ENCODE data around the gene KRTAP9-9.
"Not testable (repeated sequence)": the region's sequence is repeated elsewhere in the genome, so short reads cannot be mapped to it uniquely, and the experiment has no call there.

The KRTAP9-9 gene

DNA sequence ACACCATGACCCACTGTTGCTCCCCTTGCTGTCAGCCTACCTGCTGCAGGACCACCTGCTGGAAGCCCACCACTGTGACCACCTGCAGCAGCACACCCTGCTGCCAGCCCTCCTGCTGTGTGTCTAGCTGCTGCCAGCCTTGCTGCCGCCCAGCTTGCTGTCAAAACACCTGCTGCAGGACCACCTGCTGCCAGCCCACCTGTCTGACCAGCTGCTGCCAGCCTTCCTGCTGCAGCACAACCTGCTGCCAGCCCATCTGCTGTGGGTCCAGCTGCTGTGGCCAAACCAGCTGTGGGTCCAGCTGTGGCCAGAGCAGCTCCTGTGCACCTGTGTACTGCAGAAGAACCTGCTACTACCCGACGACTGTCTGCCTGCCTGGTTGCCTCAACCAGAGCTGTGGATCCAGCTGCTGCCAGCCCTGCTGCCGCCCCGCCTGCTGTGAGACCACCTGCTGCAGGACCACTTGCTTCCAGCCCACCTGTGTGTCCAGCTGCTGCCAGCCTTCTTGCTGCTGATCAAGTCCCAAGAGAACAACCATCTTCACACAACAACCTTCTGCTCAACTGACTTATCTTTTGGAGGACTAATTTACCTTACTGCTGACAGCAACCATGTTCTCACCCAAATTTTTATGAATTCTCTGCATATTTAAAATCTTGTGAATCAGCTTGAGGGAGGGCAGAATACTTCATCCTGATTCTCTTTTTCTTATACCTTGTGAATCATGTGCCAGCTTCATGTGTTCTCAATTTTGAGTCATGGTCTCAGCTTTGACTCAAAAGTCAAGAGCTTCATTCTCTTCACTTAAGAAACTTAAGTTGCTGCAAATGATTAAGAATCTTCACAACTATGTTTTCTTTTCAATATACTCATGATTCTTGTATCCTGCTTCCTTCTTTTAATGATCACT lies at the start of gene KRTAP9-9:
Gene KRTAP9-9, plus strand, starts transcription at position 4 of the 910 bp plus-strand sequence.
- not testable (repeated sequence) for DNase-seq

DNA sequence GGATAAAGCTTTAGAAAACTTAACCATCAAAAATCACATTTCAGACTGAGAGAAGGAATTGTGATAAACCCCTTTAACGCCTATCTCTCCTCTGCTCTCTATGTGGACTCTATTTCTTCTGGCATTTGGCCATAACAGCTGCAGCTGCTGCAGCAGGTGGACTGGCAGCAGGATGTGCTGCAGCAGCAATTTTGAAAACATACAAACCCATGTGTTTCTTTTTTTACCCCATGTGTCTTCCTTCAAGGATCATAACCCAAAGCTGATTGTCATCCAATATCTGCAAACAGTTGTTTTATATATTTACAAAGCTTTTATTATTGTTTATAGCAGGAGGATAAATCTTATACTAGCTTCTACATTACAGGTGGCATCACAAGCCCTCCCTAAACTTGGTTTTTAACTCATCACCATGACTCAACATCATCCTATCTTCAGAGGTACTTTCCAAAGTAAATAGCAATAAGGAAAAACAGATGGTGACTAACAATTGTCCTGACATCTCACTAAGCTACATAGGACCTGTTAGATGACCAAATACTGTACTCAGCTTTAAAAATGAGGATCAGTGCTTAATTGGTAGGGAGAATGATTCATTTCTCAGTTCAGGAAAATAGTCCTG lies 43.2 kb upstream of the KRTAP9-9 start:
- peak; percentile 62 for DNase-seq

DNA sequence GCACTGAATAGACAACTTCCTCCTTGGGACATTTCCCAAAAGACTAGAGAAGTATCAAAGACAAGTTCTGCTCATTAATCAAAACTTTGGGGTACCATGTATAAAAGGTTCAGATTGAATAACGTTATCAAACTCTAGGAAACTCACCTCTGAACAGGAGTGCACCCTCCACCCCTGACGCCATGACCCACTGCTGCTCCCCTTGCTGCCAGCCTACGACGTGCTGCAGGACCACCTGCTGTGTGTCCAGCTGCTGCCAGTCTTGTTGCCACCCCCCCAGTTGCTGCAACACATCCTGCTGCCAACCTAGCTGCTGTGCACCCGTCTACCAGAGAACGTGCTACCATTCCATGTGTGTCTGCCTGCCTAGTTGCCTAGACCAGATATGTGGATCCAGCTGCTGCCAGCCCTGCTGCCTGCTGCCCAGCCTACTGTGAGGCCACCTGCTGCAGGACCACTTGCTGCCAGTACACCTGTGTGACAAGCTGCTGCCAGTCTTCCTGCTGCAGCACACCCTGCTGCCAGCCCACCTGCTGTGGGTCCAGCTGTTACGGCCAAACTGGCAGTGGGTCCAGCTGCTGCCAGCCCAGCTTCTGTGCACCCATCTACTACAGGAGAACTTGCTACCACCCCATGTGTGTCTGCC lies 42.5 kb upstream of the KRTAP9-9 start:
- no peak for DNase-seq

DNA sequence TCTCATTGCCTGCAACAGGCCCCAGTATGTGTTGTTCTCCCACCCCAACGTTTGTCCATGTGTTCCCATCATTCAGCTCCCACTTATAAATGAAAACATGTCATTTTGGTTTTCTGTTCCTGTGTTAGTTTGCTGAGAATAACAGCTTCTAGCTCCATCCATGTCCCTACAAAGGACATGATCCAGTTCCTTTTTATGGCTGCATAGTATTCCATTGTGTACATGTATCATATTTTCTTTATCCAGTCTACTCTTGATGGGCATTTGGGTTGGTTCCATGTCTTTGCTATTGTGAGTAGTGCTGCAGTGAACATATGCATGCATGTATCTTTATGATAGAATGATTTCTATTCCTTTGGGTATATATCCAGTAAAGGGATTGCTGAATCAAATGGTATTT lies 39.5 kb upstream of the KRTAP9-9 start:
- DNase-seq, result no peak

DNA sequence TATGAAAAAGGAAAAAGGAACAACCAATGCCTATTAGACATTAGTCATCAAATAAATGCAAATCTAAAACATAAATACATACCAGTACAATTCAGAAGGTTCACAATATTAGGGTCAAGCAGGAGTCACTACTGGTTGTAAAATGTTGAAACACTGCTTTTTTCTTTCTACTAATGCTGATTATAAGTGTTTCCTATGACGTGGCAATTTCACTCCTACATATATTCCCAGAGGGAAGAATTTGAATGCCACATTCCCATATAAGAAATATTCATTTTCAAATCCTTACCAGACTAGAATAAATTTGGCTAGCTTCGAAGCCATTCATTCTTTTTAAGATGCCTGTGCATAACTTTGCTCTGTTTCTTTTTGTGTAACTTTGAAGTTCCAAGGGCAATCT lies 31.4 kb upstream of the KRTAP9-9 start:
- no peak for DNase-seq

DNA sequence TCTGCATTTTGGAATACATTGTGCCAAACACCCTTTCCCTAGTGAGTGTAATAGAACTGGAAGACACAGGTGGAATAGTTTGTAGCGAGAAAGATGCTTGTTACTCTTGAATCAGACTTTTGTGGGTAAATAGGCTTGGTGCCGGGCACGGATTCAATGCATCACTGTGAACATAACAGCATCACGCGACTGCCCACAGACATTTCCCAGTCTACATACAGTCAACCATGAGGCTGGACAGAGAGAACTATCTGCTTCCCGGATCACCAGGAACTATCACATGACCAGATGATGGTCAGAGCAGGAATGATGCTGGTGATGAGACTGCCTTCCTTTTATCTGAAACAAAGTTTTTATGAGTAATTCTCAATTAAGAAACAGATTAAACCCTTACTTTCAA lies 29.1 kb upstream of the KRTAP9-9 start:
- DNase-seq, result no peak

DNA sequence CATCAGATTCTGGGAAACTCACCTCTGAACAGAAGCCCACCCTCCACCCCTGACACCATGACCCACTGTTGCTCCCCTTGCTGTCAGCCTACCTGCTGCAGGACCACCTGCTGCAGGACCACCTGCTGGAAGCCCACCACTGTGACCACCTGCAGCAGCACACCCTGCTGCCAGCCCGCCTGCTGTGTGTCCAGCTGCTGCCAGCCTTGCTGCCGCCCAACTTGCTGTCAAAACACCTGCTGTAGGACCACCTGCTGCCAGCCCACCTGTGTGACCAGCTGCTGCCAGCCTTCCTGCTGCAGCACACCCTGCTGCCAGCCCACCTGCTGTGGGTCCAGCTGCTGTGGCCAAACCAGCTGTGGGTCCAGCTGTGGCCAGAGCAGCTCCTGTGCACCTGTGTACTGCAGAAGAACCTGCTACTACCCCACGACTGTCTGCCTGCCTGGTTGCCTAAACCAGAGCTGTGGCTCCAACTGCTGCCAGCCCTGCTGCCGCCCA lies 28.5 kb upstream of the KRTAP9-9 start, which contains the start of gene KRTAP9-2:
Gene KRTAP9-2, plus strand, starts transcription at position 51 of the 498 bp plus-strand sequence. Its CDS starts 7 bp downstream, at position 58.
- not testable (repeated sequence) for DNase-seq

DNA sequence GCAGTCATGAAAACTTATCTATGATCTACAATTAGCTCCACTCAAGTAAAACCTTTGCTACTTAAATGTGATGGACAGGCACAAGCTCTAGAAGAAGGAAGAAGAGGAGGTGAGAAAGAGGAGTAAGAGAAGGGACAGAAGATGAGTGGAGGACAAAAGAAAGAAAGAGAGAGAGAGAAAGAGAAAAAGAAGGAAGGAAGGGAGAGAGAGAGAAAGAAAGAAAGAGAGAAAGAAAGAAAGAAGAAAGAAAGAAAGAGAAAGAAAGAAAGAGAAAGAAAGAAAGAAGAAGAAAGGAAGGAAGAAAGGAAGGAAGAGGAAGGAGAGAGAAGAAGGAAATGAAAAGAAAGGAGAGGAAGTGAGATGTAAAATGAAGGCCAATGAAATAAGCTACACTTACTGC lies 25.1 kb upstream of the KRTAP9-9 start:
- no peak for DNase-seq

DNA sequence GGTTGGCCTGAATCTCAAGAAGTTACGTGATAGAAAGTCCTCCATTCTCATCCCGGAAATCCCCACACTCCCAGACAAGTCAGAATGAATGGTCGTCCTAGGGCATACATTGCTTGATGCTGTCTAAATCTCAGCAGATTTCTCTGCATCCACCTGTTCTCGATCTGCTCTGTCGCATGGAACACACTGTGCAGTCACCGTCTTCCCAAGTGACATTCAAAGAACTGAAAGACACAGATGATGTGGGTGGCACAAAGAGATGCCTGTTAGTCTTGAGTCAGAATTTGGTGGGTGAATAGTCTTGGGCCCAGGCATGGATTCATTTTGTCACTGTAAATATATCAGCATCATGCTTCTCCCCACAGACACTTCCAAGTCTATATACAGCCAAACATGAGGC lies 23.5 kb upstream of the KRTAP9-9 start:
- no peak for DNase-seq

DNA sequence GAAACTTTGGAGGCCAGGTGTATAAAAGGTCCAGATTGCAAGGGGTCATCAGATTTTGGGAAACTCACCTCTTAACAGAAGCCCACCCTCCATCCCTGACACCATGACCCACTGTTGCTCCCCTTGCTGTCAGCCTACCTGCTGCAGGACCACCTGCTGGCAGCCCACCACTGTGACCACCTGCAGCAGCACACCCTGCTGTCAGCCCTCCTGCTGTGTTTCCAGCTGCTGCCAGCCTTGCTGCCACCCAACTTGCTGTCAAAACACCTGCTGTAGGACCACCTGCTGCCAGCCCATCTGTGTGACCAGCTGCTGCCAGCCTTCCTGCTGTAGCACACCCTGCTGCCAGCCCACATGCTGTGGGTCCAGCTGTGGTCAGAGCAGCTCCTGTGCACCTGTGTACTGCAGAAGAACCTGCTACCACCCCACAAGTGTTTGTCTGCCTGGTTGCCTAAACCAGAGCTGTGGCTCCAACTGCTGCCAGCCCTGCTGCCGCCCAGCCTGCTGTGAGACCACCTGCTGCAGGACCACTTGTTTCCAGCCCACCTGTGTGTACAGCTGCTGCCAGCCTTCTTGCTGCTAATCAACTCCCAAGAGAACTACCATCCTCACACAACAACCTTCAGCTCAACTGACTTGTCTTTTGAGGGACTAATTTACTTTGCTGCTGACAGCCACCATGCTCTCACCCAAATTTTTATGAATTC lies 22.6 kb upstream of the KRTAP9-9 start, which contains the start of gene KRTAP9-3:
Gene KRTAP9-3, plus strand, starts transcription at position 51 of the 707 bp plus-strand sequence. Its CDS starts 53 bp downstream, at position 104.
- not testable (repeated sequence) for DNase-seq

DNA sequence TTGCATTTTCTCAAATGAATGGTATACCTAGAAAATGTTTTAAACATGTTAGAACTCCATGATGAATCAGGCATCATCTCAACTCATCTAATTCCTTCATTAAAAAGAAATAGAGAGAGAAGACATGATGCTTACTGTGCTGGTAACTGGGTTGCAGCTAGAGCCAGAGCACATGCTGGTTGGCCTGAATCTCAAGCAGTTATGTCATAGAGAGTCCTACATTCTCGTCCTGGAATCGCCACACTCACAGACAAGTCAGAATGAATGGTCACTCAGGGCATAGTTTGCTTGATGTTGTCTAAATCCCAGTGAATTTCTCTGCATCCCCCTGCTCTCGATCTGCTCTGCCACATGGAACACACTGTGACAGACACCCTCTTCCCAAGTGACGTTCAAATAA lies 18.1 kb upstream of the KRTAP9-9 start:
- not testable (repeated sequence) for DNase-seq

DNA sequence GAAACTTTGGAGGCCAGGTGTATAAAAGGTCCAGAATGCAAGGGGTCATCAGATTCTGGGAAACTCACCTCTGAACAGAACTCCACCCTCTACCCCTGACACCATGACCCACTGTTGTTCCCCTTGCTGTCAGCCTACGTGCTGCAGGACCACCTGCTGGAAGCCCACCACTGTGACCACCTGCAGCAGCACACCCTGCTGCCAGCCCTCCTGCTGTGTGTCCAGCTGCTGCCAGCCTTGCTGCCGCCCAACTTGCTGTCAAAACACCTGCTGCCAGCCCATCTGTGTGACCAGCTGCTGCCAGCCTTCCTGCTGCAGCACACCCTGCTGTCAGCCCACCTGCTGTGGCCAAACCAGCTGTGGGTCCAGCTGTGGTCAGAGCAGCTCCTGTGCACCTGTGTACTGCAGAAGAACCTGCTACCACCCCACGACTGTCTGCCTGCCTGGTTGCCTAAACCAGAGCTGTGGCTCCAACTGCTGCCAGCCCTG lies 17.2 kb upstream of the KRTAP9-9 start, which contains the start of gene KRTAP9-8:
Gene KRTAP9-8, plus strand, starts transcription at position 51 of the 489 bp plus-strand sequence. Its CDS starts 53 bp downstream, at position 104.
- DNase-seq, result not testable (repeated sequence)

DNA sequence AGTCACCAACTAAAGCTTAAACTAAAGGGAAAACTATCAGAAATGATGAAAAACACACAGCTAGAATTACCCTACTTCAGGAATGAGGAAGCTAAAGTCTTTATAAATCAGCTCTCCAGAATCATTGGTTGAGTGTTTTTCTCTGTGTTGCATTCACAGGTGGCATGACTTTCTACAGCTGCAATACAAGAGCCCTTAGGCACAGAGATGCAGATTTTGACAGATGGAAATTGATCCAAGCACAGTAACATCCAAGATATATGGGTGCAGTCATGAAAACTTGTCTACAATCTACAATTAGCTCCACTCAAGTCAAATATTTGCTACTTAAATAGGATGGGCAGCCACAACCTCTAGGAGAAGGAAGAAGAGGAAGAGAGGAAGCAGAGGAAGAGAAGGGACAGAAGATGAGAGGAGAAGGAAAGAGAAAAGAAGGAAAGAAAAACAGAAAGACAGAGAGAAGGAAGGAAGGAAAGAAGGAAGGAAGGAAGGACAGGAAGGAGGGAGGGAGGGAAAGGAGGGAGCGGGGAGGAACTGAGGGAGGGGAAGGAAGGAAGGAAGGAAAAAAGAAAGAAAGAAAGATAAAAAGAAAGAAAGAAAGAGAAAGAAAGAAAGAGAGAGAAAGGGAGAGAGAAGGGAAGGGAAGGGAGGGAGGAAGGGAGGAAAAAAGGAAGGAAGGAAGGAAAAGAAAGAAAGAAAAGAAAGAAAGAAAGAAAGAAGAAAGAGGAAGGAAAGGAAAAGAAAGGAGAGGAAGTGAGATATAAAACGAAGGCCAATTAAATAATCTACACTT lies 8.0 kb upstream of the KRTAP9-9 start:
- DNase-seq, result not testable (repeated sequence)

DNA sequence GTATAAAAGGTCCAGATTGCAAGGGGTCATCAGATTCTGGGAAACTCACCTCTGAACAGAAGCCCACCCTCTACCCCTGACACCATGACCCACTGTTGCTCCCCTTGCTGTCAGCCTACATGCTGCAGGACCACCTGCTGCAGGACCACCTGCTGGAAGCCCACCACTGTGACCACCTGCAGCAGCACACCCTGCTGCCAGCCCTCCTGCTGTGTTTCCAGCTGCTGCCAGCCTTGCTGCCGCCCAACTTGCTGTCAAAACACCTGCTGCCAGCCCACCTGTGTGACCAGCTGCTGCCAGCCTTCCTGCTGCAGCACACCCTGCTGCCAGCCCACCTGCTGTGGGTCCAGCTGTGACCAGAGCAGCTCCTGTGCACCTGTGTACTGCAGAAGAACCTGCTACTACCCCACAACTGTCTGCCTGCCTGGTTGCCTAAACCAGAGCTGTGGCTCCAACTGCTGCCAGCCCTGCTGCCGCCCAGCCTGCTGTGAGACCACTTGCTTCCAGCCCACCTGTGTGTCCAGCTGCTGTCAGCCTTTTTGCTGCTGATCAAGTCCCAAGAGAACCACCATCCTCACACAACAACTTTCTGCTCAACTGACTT lies 5.4 kb upstream of the KRTAP9-9 start, which contains the start of gene KRTAP9-4:
Gene KRTAP9-4, plus strand, starts transcription at position 51 of the 604 bp plus-strand sequence. Its CDS starts 34 bp downstream, at position 85.
- DNase-seq, result not testable (repeated sequence)

DNA sequence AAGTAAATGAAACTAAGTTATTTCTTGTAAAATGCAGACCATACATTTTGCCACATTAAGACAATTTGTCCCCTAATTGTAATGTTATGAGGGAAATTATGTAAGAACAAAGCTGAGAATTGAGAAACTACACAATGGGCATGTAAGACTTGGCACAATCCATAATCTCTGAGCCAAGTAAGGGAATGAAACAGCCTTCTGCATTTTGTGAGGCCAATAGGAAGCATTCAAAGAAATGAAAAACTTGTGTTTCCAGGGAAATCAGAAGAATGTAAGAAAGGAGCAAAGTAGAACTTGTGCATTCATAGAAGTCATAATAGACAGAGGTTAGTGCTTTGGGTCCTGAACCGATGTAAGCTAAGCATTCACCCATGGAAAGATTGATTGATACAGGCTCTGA lies 3.9 kb upstream of the KRTAP9-9 start:
- DNase-seq, result no peak

DNA sequence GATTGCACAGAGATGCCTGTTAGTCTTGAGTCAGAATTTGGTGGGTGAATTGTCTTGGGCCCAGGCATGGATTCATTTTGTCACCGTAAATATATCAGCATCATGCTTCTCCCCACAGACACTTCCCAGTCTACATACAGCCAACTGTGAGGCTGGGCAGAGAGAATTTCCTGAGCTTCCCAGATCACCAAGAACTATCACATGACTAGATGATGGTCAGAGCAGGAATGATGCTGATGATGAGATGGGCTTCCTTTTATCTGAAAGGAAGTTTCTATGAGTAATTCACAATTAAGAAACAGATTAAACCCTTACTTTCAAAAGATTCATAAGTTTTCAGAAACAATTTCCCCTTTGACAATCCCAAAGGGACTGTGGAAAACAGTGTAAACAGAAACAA lies 323 bp upstream of the KRTAP9-9 start:
- DNase-seq, result no peak

DNA sequence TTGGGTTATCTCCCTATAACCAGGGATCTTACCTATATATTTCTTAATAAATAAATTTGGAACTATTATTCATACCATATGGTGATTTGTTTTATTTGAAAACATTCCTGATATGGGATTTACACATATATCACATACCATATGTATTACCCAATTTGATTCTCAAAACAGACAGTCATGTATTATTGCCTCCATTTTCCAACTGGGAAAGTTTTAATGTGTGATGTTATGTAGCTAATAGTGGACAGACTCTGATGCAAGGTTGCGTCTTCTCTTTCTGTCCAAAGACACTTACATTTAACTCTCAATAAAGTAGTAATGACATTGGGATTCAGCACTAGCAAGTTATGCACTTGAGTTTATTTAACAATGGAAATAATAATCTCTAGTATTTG lies 1.1 kb downstream of the KRTAP9-9 start:
- DNase-seq, result no peak

DNA sequence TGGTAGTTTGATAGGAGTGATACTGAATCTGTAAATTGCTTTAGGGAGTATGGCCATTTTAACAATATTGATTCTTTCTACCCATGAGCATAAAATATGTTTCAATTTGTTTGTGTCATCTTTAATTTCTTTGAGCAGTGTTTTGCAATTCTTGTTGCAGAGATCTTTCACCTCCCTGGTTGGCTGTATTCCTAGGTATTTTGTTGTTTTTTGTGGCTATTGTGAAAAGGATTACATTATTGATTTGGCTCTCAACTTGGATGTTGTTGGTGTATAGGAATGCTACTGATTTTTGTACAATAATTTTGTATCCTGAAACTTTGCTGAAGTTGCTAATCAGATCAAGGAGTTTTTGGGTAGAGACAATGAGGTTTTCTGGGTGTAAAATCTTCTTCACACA lies 3.2 kb downstream of the KRTAP9-9 start:
- no peak for DNase-seq

DNA sequence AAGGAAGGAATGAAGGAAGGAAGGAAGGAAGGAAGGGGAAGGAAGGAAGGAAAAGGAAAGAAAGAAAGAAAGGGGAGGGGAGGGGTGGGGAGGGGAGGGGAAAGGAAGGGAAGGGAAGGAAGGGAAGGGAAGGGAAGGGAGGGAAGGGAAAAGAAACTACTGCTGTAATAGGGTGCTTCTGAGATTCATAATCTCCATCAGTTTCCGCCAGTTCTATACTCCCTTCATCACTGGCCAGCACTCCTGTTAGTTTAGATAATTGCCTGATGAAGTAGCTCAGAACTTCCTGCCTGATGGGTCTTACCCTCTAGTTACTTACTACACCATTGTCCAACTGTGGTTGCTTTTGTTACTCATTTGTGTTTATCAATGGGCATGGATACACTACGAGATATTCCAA lies 8.0 kb downstream of the KRTAP9-9 start:
- no peak for DNase-seq

DNA sequence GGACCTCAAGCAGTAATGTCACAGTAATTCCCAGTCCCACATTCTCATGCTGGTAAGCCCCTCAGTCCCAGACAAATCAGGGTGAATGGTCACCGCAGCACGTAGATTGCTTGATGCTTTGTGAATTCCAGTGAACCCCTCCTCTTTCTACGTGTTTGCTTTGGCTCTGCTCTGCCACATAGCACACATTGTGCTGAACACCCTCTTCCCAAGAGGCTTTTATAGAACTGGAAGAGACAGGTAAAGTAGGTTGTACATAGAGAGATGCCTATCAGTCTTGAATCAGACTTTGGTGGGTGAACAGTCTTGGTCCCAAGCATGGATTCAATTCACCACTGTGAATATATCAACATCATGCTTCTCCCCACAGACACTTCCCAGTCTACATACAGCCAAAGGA lies 9.4 kb downstream of the KRTAP9-9 start:
- DNase-seq, result no peak

DNA sequence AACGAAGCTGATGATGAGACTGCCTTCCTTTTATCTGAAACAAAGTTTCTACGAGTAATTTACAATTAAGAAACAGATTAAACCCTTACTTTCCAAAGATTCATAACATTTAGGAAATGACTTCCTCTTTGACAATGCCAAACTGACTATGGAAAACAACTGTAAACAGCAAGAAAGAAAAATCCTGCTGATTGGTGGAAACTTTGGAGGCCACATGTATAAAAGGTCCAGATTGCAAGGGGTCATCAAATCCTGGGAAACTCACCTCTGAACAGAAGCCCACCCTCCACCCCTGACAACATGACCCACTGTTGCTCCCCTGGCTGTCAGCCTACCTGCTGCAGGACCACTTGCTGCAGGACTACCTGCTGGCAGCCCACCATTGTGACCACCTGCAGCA lies 9.9 kb downstream of the KRTAP9-9 start, which contains the start of gene KRTAP9-6:
Gene KRTAP9-6, plus strand, starts transcription at position 301 of the 400 bp plus-strand sequence. Its CDS starts 0 bp downstream, at position 301.
- no peak for DNase-seq

Measured in NCI-H1436 (cell line).